Measurements from ENCODE around the gene ZNF556. TPM values are rescaled to one million over a fixed set of nuclear protein-coding genes. Genes with fewer than 3 reads are reported as not detected.
"Not testable (repeated sequence)": the region's sequence is repeated elsewhere in the genome, so short reads cannot be mapped to it uniquely, and the experiment has no call there.

Gene ZNF556
- polyA plus RNA-seq, 5 donors: 0.09 to 1.2 (median 0.21) TPM; not detected in 1

DNA sequence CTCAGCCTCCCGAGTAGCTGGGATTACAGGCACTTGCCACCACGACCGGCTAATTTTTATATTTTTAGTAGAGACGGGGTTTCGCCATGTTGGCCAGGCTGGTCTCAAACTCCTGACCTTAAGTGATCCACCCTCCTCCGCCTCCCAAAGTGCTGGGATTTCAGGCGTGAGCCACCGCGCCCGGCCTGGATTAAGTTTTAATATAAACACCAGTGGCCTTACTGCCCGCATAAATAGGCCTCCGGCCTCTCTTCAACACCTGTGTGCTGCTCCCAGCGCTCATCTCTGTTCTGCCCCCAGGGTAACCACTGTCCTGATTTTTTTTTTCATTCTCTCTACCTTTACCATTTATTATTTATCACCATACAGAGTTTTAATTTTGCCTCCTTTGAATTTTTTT is 36.2 kb downstream of the ZNF556 start:
- DNase-seq: not testable (repeated sequence)

DNA sequence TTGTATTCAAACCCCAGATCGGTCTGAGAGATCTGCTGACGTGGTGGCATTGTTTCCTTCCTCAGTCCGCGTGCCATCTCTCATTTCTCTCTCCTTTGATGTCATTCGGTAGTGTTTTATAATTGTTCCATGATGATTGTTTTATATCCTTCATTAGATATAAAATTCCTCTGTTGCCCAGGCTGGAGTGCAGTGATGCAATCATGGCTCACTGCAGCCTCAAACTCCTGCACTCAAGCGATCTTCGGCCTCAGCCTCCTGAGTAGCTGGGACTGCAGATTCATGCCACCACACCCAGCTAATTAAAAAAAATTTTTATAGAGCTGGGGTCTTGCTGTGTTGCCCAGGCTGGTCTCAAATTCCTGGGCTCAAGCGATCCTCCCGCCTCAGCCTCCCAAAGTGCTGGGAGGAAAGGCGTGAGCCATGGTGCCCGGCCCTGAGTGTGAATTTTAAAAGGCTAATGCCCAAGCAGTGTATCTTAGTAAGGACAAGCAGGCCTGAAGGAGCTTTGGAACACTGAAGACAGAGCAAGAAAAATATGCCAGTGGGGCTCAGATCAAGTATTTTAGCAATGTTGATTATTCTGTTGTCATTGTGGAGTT is 38.9 kb downstream of the ZNF556 start:
- no peak for DNase-seq

DNA sequence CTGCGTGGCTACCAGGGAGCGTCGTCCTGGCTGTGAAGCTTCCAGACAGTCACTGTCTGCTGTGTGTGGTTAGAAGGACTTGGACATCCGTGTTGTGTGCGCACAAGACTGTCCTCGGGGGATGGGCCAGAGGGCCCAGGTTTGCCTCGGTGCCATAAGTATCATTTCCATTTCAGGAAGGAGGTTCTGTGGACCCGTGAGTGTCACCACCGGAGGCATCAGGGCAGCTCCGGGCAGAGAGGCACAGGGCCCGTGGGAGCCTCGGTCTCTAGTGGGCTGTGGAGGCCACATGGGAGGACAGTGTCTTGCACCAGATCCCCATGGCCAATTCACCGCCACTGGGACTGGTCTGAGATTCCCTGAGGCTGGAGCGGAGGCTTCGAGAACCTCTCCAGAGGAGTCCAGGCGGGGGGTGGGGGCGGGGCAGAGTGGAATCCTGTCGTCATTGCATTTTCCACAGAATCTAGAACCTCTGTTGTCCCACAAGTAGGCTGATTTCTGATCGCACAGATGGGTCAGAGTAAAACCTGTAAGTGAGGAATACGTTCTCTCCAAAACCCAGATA is 39.6 kb downstream of the ZNF556 start:
- no peak for DNase-seq

DNA sequence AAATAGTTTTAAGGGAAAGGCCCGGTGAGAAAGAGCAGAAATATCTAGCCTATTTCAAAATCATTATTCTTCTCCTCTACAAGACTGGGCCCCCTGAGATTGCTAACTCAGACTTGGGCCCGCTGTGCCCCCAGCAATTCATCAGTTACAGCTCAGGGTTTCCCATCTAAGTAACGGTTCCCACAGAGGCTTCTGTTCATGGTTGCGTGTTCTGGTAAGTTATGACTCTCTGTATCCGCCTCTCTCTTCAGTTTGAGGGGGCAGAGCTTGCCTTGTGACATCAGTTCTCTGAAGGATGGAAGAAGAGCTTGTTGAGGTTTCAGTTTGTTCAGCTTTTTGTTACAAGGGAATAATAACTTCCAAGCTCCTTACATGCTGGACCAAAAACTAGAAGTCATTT is 45.2 kb downstream of the ZNF556 start:
- DNase-seq: no peak

DNA sequence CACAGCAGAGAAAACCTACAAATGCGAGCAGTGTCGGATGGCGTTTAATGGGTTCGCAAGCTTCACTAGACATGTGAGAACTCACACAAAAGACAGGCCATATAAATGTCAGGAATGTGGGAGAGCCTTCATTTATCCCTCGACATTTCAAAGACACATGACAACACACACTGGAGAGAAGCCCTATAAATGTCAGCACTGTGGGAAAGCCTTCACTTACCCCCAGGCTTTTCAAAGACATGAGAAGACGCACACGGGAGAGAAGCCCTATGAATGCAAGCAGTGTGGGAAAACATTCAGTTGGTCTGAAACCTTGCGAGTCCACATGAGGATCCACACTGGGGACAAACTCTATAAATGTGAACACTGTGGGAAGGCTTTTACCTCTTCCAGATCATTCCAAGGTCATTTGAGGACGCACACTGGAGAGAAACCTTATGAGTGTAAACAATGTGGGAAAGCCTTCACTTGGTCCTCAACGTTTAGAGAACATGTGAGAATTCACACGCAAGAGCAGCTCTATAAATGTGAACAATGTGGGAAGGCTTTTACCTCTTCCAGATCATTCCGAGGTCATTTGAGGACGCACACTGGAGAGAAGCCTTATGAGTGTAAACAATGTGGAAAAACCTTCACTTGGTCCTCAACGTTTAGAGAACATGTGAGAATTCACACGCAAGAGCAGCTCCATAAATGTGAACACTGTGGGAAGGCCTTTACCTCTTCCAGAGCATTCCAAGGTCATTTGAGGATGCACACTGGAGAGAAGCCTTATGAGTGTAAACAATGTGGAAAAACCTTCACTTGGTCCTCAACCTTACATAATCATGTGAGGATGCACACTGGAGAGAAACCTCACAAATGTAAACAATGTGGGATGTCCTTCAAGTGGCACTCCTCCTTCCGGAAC is 50.4 kb downstream of the ZNF556 start:
- DNase-seq: no peak

DNA sequence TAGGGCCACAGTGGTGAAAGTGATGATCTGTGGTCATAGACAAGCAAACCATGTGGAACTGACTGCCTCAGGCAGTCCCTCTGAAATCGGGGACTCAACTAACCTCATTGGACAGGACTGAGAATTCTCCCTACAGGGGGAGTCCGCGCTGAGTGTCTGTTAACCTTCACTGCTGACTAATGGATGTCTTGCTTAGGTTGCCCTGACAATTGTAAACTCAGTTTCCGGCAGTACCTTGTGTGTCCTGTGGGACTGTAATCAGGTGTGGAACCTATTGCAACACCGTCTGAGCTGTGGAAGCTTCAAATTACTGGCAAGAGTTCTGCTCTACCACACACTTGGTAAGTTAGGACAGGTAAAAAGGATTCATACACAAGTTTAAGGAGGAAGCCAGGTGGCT is 55.9 kb downstream of the ZNF556 start:
- no peak for DNase-seq

DNA sequence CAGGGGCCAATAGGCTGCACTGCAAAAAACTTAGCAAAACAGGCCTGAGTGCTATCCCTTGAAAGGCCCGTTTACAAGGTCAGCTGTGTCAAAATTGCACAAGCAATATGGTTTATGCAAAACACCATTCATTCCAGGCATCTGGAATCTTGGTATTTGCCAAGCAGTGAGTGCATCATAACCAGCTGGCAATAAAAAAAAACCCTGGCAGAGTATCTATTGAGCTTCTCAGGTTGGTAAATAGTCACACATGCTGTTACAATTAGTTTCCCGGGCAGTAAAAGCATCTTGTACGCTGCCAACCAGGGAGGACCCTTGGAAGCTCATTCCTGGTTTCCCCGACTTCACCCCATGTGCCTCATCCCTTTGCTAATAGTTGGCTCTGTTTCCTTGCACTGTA is 56.4 kb downstream of the ZNF556 start:
- DNase-seq: no peak

DNA sequence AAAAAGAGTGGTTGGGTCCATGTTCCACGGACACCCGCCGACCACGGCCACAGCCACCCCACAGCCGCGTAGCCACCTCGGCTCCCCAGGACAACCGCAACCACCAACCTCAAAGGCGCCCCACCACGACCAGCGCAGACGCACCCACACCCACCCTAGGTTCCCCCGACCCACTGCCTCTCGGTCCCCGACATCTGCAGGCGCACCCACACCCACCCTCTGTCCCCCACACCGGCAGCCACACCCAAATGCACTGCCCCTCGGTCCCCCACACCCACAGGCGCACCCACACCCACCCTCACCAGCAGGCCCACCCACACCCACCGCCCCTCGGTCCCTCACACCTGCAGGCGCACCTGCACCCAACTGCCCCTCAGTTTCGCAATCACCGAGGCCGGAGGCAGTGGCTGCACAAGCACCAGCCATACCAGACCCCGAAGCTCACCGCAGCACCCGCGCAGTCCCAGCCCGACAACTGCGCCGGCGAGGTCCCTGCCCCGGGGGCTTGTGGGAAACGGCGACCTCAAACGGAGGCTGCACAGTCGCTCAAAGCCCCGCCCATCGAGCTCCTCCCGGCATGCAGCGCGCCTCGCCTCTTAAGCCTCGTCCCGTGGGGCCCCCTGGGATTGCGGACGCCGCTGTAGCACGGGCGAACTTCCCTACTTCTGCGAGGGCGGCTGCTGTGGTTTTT is 59.4 kb downstream of the ZNF556 start:
- no peak for DNase-seq

DNA sequence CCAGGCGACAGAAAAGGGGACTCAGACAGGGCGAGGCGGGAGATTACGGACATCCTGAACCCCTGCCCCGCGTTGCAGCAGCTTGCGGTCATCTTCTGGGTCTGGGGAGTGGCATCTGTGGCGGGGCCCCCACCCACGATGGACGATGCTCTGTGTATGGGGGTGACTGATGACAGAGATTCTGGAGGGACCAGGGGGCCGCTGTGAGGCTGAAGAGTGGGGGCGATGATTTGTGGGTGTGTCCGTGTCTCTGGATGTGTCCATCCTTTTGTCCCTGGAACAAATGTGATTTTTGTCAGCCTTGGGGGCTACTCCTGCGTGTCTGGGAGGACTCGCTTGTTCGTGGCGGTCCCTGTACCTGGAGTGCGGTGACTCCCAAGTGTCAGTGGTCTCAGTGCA is 59.9 kb downstream of the ZNF556 start:
- no peak for DNase-seq

Other genes starting within 250 kb of the ZNF556 start
- gene GNG7, start 164.6 kb upstream of the ZNF556 start, polyA plus RNA-seq (ENCODE audit: insufficient read depth in 1 of 5, insufficient read length in 5 of 5, low replicate concordance in 1 of 5): 1 to 10 TPM; 4.5 to 7.1 (median 5.8) TPM
- gene DIRAS1, start 146.0 kb upstream of the ZNF556 start, polyA plus RNA-seq (ENCODE audit: insufficient read depth in 1 of 5, insufficient read length in 5 of 5, low replicate concordance in 1 of 5): 1 to 10 TPM; 1.1 to 2.1 (median 1.3) TPM
- 10 to 100 TPM; 19.6 to 28.9 (median 21.5) TPM for gene SLC39A3, start 127.3 kb upstream of the ZNF556 start, polyA plus RNA-seq (ENCODE audit: insufficient read depth in 1 of 5, insufficient read length in 5 of 5, low replicate concordance in 1 of 5)
- 10 to 100 TPM; 38.2 to 65.9 (median 46.2) TPM for gene SGTA, start 84.1 kb upstream of the ZNF556 start, polyA plus RNA-seq (ENCODE audit: insufficient read depth in 1 of 5, insufficient read length in 5 of 5, low replicate concordance in 1 of 5)
- 10 to 100 TPM; 34.5 to 58.3 (median 38.7) TPM for gene THOP1, start 81.8 kb upstream of the ZNF556 start, polyA plus RNA-seq (ENCODE audit: insufficient read depth in 1 of 5, insufficient read length in 5 of 5, low replicate concordance in 1 of 5)
- 1 to 10 TPM; 6.8 to 9.1 (median 8.6) TPM for gene ZNF554, start 47.5 kb upstream of the ZNF556 start, polyA plus RNA-seq (ENCODE audit: insufficient read depth in 1 of 5, insufficient read length in 5 of 5, low replicate concordance in 1 of 5)
- 10 to 100 TPM in 2 of 5 donors, 1 to 10 TPM in 3; 8.1 to 12.9 (median 9.4) TPM for gene ZNF555, start 25.9 kb upstream of the ZNF556 start, polyA plus RNA-seq (ENCODE audit: insufficient read depth in 1 of 5, insufficient read length in 5 of 5, low replicate concordance in 1 of 5)
- gene ZNF57, start 33.6 kb downstream of the ZNF556 start, polyA plus RNA-seq (ENCODE audit: insufficient read depth in 1 of 5, insufficient read length in 5 of 5, low replicate concordance in 1 of 5): 1 to 10 TPM; 6.1 to 7.9 (median 7.1) TPM
- gene ZNF77, start 77.6 kb downstream of the ZNF556 start, polyA plus RNA-seq (ENCODE audit: insufficient read depth in 1 of 5, insufficient read length in 5 of 5, low replicate concordance in 1 of 5): 10 to 100 TPM in 1 of 5 donors, 1 to 10 TPM in 4; 7.7 to 11.1 (median 8.8) TPM
- 10 to 100 TPM in 3 of 5 donors, 1 to 10 TPM in 2; 8.2 to 13.6 (median 11.8) TPM for gene TLE6, start 110.2 kb downstream of the ZNF556 start, polyA plus RNA-seq (ENCODE audit: insufficient read depth in 1 of 5, insufficient read length in 5 of 5, low replicate concordance in 1 of 5)
- 100 to 1,000 TPM; 136 to 267 (median 184) TPM for gene TLE2, start 161.9 kb downstream of the ZNF556 start, polyA plus RNA-seq (ENCODE audit: insufficient read depth in 1 of 5, insufficient read length in 5 of 5, low replicate concordance in 1 of 5)
- gene TLE5, start 195.2 kb downstream of the ZNF556 start, polyA plus RNA-seq (ENCODE audit: insufficient read depth in 1 of 5, insufficient read length in 5 of 5, low replicate concordance in 1 of 5): 1,000 to 10,000 TPM in 1 of 5 donors, 100 to 1,000 TPM in 4; 691 to 1,051 (median 791) TPM
- gene GNA11, start 227.0 kb downstream of the ZNF556 start, polyA plus RNA-seq (ENCODE audit: insufficient read depth in 1 of 5, insufficient read length in 5 of 5, low replicate concordance in 1 of 5): 10 to 100 TPM; 43.6 to 67.9 (median 54.6) TPM